Brain microvascular endothelial cell (primary cell): ENCODE data around the gene APOC1.

Source experiments
- DNase-seq: peaks from one replicate; pipeline ENCODE4 v3.0.0-alpha.2; 2020
- H3K27ac ChIP-seq: fragments of 250-450 bp; sonication (Bioruptor Pico); 2 replicates; pipeline ENCODE4 v1.5.1; 2020; ENCODE audit warnings: mild to moderate bottlenecking, moderate library complexity
- H3K27me3 ChIP-seq: fragments of 250-450 bp; sonication (Bioruptor Pico); replicated peaks from 2 replicates; pipeline ENCODE4 v1.5.1; 2020; ENCODE audit warnings: mild to moderate bottlenecking
- H3K36me3 ChIP-seq: fragments of 250-450 bp; sonication (Bioruptor Pico); replicated peaks from 2 replicates; pipeline ENCODE4 v1.5.1; 2020; ENCODE audit warnings: mild to moderate bottlenecking
- H3K4me3 ChIP-seq: 2 replicates; pipeline ENCODE4 v1.5.1; 2011; ENCODE audit warnings: low read depth, mild to moderate bottlenecking, control low read depth, low read length, moderate library complexity
- CTCF ChIP-seq: IDR thresholded peaks from 2 replicates; pipeline ENCODE4 v1.5.1; 2011; ENCODE audit warnings: low read depth, mild to moderate bottlenecking, moderate library complexity, low read length, control low read depth, inconsistent platforms; ENCODE audit errors: missing control alignments
- in situ Hi-C: cut with HindIII; loops from 2 replicates; pipeline ENCODE4 v1.10.0; 2017; ENCODE audit warnings: low sequenced_read_pairs, low pct_ligation_motif_present

The APOC1 gene

DNA sequence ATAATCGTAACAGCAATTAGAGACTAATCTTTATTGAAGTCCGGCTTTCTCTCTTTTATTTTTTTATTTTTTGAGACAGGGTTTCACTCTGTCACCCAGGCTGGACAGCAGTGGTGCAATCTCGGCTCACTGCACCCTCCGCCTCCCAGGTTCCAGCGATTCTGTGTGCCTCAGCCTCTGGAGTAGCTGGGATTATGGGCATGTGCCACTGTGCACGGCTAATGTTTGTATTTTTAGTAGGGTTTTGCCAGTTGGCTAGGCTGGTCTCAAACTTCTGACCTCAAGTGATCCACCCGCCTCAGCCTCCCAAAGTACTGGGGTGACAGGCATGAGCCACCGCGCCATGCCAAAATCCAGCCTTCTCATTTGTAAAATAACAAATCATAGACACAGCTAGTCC, 35.1 kb downstream of the APOC1 start:
- Histone ChIP-seq H3K36me3 (no peaks in the 10 kb centered on the region), H3K27me3 (no peaks in the 10 kb centered on the region), H3K4me3 (no peak overlapping the region), H3K27ac (no peak overlapping the region)
- in situ Hi-C loops = no loop called here
- DNase-seq = no peak
- no peak for TF ChIP-seq CTCF

GRCh38 chr19:44951179-44952159, 37.1 kb downstream of the APOC1 start:
- H3K4me3 ChIP-seq = peak overlapping the region; percentile 17
- DNase-seq = peak; percentile 75
- no peaks in the 10 kb centered on the region for H3K36me3 ChIP-seq
- in situ Hi-C loops = loop anchor here (10.0 kb wide), 1 partner anchor 57 kb away; the partner anchor contains the start of gene TOMM40
- TF ChIP-seq CTCF = peak; percentile 88
- H3K27ac ChIP-seq = no peak overlapping the region
- H3K27me3 ChIP-seq = no peaks in the 10 kb centered on the region

DNA sequence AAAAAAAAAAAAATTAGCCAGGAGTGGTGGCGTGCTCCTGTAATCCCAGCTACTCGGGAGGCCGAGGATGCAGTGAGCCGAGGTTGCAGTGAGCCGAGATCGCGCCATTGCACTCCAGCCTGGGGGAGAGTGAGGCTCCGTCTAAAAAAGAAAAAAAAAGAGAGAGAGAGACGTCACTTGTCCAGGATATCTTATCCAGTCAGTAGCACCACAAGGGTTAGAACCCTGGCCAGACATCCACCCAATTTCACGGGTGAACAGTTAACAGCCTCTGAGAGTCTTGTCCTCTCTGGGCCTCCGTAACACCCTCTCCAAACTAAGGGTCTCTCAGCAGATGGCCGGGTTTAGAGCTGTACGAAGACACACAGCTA, 39.9 kb downstream of the APOC1 start:
- TF ChIP-seq CTCF = no peak
- Histone ChIP-seq H3K27ac (peak overlapping the region; percentile 93), H3K4me3 (peak overlapping the region; percentile 87), H3K27me3 (no peaks in the 10 kb centered on the region), H3K36me3 (no peaks in the 10 kb centered on the region)
- DNase-seq = no peak
- in situ Hi-C loops = loop anchor here (10.0 kb wide), 1 partner anchor 59 kb away; the partner anchor contains the start of gene TOMM40

- no peak for TF ChIP-seq CTCF
- in situ Hi-C loops = loop anchor here (10.0 kb wide), 1 partner anchor 60 kb away; the partner anchor contains the start of gene TOMM40
- H3K4me3 ChIP-seq = peak within 1 kb of the TSS; percentile 87
Measured at GRCh38 chr19:44954649-44955504, 40.5 kb downstream of the APOC1 start, which contains the start of gene CLPTM1. Gene CLPTM1 (plus strand): TSS chr19:44955380. CDS start chr19:44955396, 16 bp downstream.

GRCh38 chr19:44955505-44956439, 41.4 kb downstream of the APOC1 start:
- no peak for TF ChIP-seq CTCF
- Histone ChIP-seq H3K36me3 (no peaks in the 10 kb centered on the region), H3K27me3 (no peaks in the 10 kb centered on the region), H3K4me3 (peak overlapping the region; percentile 87), H3K27ac (peak overlapping the region; percentile 93)
- no peak for DNase-seq
- in situ Hi-C loops = loop anchor here (10.0 kb wide), 1 partner anchor 61 kb away; the partner anchor contains the start of gene TOMM40

More at GRCh38 chr19:44954649-44955504, 40.5 kb downstream of the APOC1 start, which contains the start of gene CLPTM1:
- no peaks in the 10 kb centered on the region for H3K36me3 ChIP-seq
- H3K27ac ChIP-seq = peak within 1 kb of the TSS; percentile 93
- DNase-seq = peak; percentile 94
- H3K27me3 ChIP-seq = no peaks in the 10 kb centered on the region
